ENCODE measurements around the gene DDX10. TPM values are rescaled to one million over a fixed set of nuclear protein-coding genes. Genes with fewer than 3 reads are reported as not detected.
"Not testable (repeated sequence)": the region's sequence is repeated elsewhere in the genome, so short reads cannot be mapped to it uniquely, and the experiment has no call there.

The DDX10 gene
- total RNA-seq, 1 donor from 2014 or later = 38.5 TPM

DNA sequence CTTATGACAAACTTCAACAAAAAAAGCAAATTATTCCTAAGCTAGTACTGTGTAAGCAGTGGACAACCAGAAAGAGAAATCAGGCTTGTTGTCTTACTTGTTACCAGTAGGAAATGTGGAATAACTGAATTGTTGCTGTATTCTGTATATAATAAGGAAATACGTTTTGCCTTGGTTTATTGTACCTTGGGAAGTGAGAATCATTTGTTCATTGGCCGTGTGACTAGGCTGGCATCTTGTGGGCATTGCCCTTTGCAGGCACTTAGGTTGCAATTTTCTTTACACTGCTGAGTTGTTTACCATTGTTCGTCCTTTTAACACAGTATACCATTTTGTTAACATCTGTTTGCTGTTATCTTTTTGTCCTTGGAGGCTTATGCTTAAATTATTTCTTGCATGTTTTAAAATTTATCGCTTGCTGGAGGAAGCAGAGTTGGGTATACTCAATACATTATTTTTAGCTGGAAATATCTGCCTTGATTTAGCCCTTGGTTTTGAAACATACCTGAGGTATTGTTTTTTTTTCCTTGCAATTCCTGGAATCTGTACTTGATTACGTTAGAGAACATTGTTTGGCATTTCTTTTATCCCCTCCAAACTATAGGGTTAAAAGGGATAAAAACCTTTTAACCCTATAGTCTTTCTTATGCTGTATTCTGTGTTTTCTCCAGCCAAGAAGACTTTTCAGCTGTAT is 109.3 kb downstream of the DDX10 start:
- H3K9me3 Mint-ChIP-seq = peaks cover 32% of the 10 kb centered on the region
- H3K27ac Mint-ChIP-seq = peak overlapping the region; percentile 12
- no peak overlapping the region for H3K4me3 Mint-ChIP-seq
- TF ChIP-seq, protein P1, sequence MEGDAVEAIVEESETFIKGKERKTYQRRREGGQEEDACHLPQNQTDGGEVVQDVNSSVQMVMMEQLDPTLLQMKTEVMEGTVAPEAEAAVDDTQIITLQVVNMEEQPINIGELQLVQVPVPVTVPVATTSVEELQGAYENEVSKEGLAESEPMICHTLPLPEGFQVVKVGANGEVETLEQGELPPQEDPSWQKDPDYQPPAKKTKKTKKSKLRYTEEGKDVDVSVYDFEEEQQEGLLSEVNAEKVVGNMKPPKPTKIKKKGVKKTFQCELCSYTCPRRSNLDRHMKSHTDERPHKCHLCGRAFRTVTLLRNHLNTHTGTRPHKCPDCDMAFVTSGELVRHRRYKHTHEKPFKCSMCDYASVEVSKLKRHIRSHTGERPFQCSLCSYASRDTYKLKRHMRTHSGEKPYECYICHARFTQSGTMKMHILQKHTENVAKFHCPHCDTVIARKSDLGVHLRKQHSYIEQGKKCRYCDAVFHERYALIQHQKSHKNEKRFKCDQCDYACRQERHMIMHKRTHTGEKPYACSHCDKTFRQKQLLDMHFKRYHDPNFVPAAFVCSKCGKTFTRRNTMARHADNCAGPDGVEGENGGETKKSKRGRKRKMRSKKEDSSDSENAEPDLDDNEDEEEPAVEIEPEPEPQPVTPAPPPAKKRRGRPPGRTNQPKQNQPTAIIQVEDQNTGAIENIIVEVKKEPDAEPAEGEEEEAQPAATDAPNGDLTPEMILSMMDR (IDR thresholded peaks at IDR 0.05; ENCODE audit: unreplicated experiment) = no peak
- H3K27me3 Mint-ChIP-seq (ENCODE audit: low read depth) = no peaks in the 10 kb centered on the region
- no peak for DNase-seq (ENCODE audit: low spot score in 2 of 2, unreplicated experiment in 2 of 2)
- peaks cover 26% of the 10 kb centered on the region for H3K36me3 Mint-ChIP-seq
- peaks cover 13% of the 10 kb centered on the region for H3K4me1 Mint-ChIP-seq

DNA sequence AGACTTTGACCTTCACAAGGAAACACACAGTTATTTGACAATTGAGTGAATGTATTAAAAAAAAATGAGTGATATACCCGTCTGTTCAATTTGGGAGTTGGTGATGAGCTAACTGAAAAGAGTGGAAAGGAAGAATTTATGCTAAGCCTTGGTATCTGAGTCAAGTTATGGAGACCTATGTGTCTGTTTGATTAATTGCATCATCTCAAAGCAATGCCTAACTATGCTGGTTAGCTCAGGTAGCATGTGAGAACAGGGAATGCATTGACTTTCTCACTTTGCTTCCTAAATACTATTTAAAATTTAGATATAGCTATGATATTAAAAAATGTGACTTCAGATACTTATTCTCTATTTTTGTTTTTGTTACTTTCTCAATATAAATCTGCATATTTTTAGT is 110.5 kb downstream of the DDX10 start:
- no peak overlapping the region for H3K4me3 Mint-ChIP-seq
- peaks cover 27% of the 10 kb centered on the region for H3K36me3 Mint-ChIP-seq
- no peak for DNase-seq (ENCODE audit: low spot score in 2 of 2, unreplicated experiment in 2 of 2)
- no peaks in the 10 kb centered on the region for H3K27me3 Mint-ChIP-seq (ENCODE audit: low read depth)
- no peak overlapping the region for H3K27ac Mint-ChIP-seq
- peaks cover 32% of the 10 kb centered on the region for H3K9me3 Mint-ChIP-seq
- TF ChIP-seq, protein P1 (IDR thresholded peaks at IDR 0.05; ENCODE audit: unreplicated experiment) = no peak
- H3K4me1 Mint-ChIP-seq = peaks cover 13% of the 10 kb centered on the region

DNA sequence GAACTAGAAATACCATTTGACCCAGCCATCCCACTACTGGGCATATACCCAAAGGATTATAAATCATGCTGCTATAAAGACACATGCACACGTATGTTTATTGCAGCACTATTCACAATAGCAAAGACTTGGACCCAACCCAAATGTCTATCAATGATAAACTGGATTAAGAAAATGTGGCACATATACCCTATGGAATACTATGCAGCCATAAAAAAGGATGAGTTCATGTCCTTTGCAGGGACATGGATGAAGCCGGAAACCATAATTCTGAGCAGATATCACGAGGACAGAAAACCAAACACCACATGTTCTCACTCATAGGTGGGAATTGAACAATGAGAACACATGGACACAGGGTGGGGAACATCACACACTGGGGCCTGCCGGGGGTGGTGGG is 114.3 kb downstream of the DDX10 start:
- H3K4me3 Mint-ChIP-seq; DNase-seq (ENCODE audit: low spot score in 2 of 2, unreplicated experiment in 2 of 2); H3K27me3 Mint-ChIP-seq (ENCODE audit: low read depth); H3K27ac Mint-ChIP-seq: not testable (repeated sequence)
- peaks cover 25% of the 10 kb centered on the region for H3K9me3 Mint-ChIP-seq
- H3K4me1 Mint-ChIP-seq = peaks cover 11% of the 10 kb centered on the region
- peaks cover 20% of the 10 kb centered on the region for H3K36me3 Mint-ChIP-seq

DNA sequence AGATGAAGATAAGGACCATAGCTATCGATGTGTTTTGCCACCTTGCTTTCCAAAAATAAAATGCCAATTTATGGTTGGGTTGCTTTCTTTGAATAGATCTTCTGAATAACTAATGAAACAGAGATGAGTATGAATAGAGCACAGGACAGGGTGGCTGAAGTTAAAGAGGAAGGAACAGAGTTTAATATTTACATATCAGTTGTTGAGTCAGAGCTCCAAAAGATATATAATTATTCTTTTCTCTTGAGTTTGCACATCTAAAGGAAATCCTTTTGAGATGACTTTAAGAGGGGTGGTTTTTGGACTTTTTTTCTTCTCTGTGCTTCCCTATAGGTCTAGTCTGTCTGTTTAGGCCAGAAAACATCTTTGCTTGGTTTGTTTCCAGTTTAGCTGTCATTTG is 115.2 kb downstream of the DDX10 start:
- peaks cover 2% of the 10 kb centered on the region for H3K4me1 Mint-ChIP-seq
- no peaks in the 10 kb centered on the region for H3K27me3 Mint-ChIP-seq (ENCODE audit: low read depth)
- peaks cover 30% of the 10 kb centered on the region for H3K36me3 Mint-ChIP-seq
- TF ChIP-seq, protein P1 (IDR thresholded peaks at IDR 0.05; ENCODE audit: unreplicated experiment) = no peak
- DNase-seq (ENCODE audit: low spot score in 2 of 2, unreplicated experiment in 2 of 2) = no peak
- peaks cover 35% of the 10 kb centered on the region for H3K9me3 Mint-ChIP-seq
- no peak overlapping the region for H3K27ac Mint-ChIP-seq
- H3K4me3 Mint-ChIP-seq = no peak overlapping the region

DNA sequence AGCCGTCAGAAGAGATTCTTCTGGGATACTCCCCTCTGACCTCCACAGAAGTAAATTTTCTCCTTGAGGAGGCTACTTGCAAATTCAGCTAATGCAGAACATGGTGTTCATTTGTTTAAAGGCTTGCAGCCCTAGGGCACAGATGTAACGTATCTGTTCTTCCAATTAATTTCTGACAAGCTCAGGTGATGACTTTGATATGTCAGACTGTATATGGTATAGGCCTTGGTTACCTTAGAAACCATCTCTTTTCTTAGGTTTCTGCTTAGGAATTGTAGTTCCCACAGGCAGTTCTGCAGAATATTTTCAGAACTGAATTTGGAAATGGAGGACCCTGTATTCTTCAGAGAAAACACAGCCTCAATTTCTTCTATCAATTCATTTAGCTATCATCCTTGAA is 117.1 kb downstream of the DDX10 start:
- H3K4me1 Mint-ChIP-seq = no peaks in the 10 kb centered on the region
- DNase-seq (ENCODE audit: low spot score in 2 of 2, unreplicated experiment in 2 of 2) = no peak
- H3K36me3 Mint-ChIP-seq = peaks cover 35% of the 10 kb centered on the region
- no peak overlapping the region for H3K27ac Mint-ChIP-seq
- no peak overlapping the region for H3K4me3 Mint-ChIP-seq
- TF ChIP-seq, protein P1 (IDR thresholded peaks at IDR 0.05; ENCODE audit: unreplicated experiment) = no peak
- H3K9me3 Mint-ChIP-seq = peaks cover 35% of the 10 kb centered on the region
- H3K27me3 Mint-ChIP-seq (ENCODE audit: low read depth) = no peaks in the 10 kb centered on the region

DNA sequence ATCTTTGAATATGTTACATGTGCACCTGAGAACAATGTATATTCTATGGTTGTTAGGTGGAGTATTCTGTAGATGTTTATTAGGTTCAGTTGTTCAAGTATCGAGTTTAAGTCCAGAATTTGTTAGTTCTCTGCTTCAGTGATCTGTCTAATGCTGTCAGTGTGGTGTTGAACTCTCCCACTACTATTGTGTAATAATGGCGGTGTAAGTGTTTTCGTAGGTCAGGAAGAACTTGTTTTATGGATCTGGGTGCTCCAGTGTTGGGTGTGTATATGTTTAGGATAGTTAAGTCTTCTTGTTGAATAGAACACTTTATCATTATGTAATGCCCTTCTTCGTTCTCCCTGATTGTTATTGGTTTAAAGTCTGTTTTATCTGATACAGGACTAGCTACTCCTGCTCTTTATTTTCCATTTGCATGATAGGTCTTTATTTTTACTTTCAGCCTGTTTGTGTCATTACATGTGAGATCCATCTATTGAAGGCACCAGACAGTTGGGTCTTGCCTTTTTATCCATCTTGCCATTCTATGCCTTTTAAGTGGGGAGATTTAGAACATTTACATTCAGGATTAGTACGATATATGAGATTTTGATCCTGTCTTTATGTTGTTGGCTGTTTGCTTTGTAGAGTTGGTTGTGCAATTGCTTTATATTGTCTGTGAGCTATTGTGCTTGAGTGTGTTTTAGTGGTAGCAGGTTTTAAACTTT is 121.6 kb downstream of the DDX10 start:
- DNase-seq (ENCODE audit: low spot score in 2 of 2, unreplicated experiment in 2 of 2) = no peak
- no peak overlapping the region for H3K4me3 Mint-ChIP-seq
- no peak overlapping the region for H3K27ac Mint-ChIP-seq
- peaks cover 23% of the 10 kb centered on the region for H3K36me3 Mint-ChIP-seq
- no peaks in the 10 kb centered on the region for H3K4me1 Mint-ChIP-seq
- no peaks in the 10 kb centered on the region for H3K27me3 Mint-ChIP-seq (ENCODE audit: low read depth)
- TF ChIP-seq, protein P1 (IDR thresholded peaks at IDR 0.05; ENCODE audit: unreplicated experiment) = no peak
- H3K9me3 Mint-ChIP-seq = peaks cover 26% of the 10 kb centered on the region
